CD4-positive, alpha-beta memory T cell (primary cell): ENCODE measurements around the gene SNPH. TPM values are rescaled to one million over a fixed set of nuclear protein-coding genes. Genes with fewer than 3 reads are reported as not detected.

Source experiments
- CTCF ChIA-PET: fragments of 350-600 bp; sonication (Branson Sonifier 250); formaldehyde crosslinking; loops from one replicate; lab custom pipeline; 2021; ENCODE audit warnings: inconsistent platforms; ENCODE audit not compliant: partially characterized antibody; lab: Charles Lee
- POLR2A ChIA-PET: fragments of 350-600 bp; sonication (Branson Sonifier 250); formaldehyde crosslinking; loops from one replicate; lab custom pipeline; 2021; ENCODE audit not compliant: partially characterized antibody; lab: Charles Lee
- DNase-seq, 5 donors: peaks; one replicate each; pipeline versions ENCODE4 v3.0.0 to v3.0.0-alpha.2; 2020 to 2022; ENCODE audit warnings: mixed read lengths in 1 of 5
- H3K27ac ChIP-seq: one replicate; pipeline ENCODE4 v1.7.0; 2013; ENCODE audit warnings: low read depth, low read length
- H3K27me3 ChIP-seq: 2 replicates; pipeline ENCODE4 v1.7.0; 2013; ENCODE audit warnings: mild to moderate bottlenecking, low read length, moderate library complexity; ENCODE audit not compliant: insufficient read depth
- H3K36me3 ChIP-seq: 2 replicates; pipeline ENCODE4 v1.7.0; 2013; ENCODE audit warnings: mild to moderate bottlenecking, low read length, moderate library complexity; ENCODE audit not compliant: insufficient read depth
- H3K4me1 ChIP-seq: 2 replicates; pipeline ENCODE4 v1.7.0; 2013; ENCODE audit warnings: mild to moderate bottlenecking, low read length, moderate library complexity; ENCODE audit not compliant: insufficient read depth
- H3K4me3 ChIP-seq, 2 donors: one replicate each; pipeline ENCODE4 v1.7.0; 2013; ENCODE audit warnings: low read length in 2 of 2, mild to moderate bottlenecking in 1 of 2
- H3K9me3 ChIP-seq, 2 donors: one replicate each; pipeline ENCODE4 v1.7.0; 2013; ENCODE audit warnings: low read length in 2 of 2, control low read depth in 1 of 2; ENCODE audit not compliant: control insufficient read depth in 1 of 2
- H3K27ac Mint-ChIP-seq, 7 donors: one replicate each; pipeline ENCODE4 v1.8.0; 2020 to 2021; ENCODE audit warnings: mixed read lengths in 7 of 7, mild to moderate bottlenecking in 6 of 7, inconsistent platforms in 3 of 7, moderate library complexity in 3 of 7
- H3K27me3 Mint-ChIP-seq, 2 donors: one replicate each; pipeline ENCODE4 v1.8.0; 2020 to 2021; ENCODE audit warnings: mixed read lengths in 2 of 2
- H3K36me3 Mint-ChIP-seq, 2 donors: one replicate each; pipeline ENCODE4 v1.8.0; 2020 to 2021; ENCODE audit warnings: mixed read lengths in 2 of 2, inconsistent platforms in 1 of 2, mild to moderate bottlenecking in 1 of 2
- H3K4me1 Mint-ChIP-seq, 4 donors: one replicate each; pipeline ENCODE4 v1.8.0; 2020 to 2021; ENCODE audit warnings: mixed read lengths in 4 of 4, mild to moderate bottlenecking in 1 of 4
- H3K4me3 Mint-ChIP-seq, 8 donors: one replicate each; pipeline ENCODE4 v1.8.0; 2020 to 2021; ENCODE audit warnings: mixed read lengths in 8 of 8, mild to moderate bottlenecking in 7 of 8, moderate library complexity in 6 of 8, inconsistent platforms in 3 of 8
- H3K9me3 Mint-ChIP-seq, 8 donors: one replicate each; pipeline ENCODE4 v1.8.0; 2020 to 2021; ENCODE audit warnings: mixed read lengths in 8 of 8, mild to moderate bottlenecking in 5 of 8, inconsistent platforms in 3 of 8, moderate library complexity in 1 of 8
- intact Hi-C: fragments of 100-400 bp; cut with micrococcal nuclease; formaldehyde crosslinking; loops from one replicate; pipeline ENCODE4 v1.15.1; 2023
- polyA plus RNA-seq, 2 donors: library from polyadenylated mRNA; unstranded; fragments of 300-500 nt; fragmentation: Illumina TruSeq; gene quantifications; one replicate each; pipeline ENCODE4 v1.2.3, GENCODE V29; 2021
- total RNA-seq, 2 experiments: library from RNA; stranded (reverse); gene quantifications; one replicate each; pipeline ENCODE4 v1.2.3, GENCODE V29; 2021

SNPH gene
- total and polyA plus RNA-seq, 4 experiments from 2014 or later, result 2.5 to 15.9 (median 10.4) TPM

- Mint-ChIP-seq H3K36me3 (peaks cover 0 to 4% of the 10 kb centered on the region in 2 donors), H3K27me3 (no peaks in the 10 kb centered on the region), H3K27ac (peak overlapping the region in 6 of 7 donors; percentile 24 to 80 (median 62)), H3K4me3 (peak overlapping the region in 1 of 8 donors; percentile 50), H3K9me3 (no peaks in the 10 kb centered on the region), H3K4me1 (peaks cover 0 to 14% (median 6%) of the 10 kb centered on the region in 4 donors)
- no peak overlapping the region for H3K4me3 ChIP-seq
- H3K36me3 ChIP-seq, result no peaks in the 10 kb centered on the region
- intact Hi-C loops, result no loop called here
- DNase-seq, result no peak
- no peaks in the 10 kb centered on the region for H3K27me3 ChIP-seq
- H3K9me3 ChIP-seq, result no peaks in the 10 kb centered on the region
- H3K27ac ChIP-seq, result no peak overlapping the region
- CTCF ChIA-PET, result interaction anchor here (1.5 to 3.1 kb wide), 3 partner anchors 11 to 454 kb away, joined by 3 to 12 read pairs (median 3); no protein-coding TSS in a partner anchor
- H3K4me1 ChIP-seq, result peaks cover 34% of the 10 kb centered on the region
- POLR2A ChIA-PET, result no interaction called here
Observed at GRCh38 chr20:1323256-1323655, 57.2 kb downstream of the SNPH start.

DNA sequence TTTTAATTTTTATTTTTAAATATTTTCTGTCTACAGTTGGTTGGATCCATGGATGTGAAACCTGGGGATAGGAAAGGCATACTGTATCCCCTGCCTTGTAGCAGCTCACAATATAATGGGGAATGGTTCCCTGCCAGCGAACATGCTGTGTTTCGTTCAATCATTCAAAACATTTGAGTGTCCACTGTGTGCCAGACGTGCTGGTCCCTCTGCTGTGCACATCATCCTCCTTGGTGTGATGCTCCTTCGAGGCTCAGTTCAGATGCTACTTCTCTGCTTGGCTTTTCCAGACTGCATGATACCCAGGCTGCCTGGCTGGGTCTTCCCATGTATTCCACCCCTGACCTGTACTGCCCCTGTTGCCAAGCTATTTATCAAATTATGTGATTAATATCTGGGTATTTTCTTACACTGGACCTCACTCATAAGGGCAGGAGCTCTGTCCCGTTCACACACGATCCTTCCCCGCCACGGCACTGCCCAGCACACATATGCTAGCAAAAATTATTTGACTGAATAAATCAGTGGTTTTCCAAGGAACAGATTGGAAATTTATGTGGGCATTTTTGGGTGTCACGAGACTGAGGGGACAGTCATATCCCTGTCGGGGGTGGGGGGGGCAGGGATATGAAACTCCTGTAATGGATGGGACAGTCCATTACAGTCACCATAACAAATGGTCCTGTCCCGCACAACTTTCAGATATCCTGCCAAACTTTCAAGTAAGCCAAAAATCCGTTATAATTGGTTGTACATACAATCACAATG is 57.9 kb downstream of the SNPH start:
- CTCF ChIA-PET, result interaction anchor here (1.3 to 3.1 kb wide), 3 partner anchors 12 to 453 kb away, joined by 3 to 12 read pairs (median 3); no protein-coding TSS in a partner anchor
- intact Hi-C loops, result loop anchor here (2.0 kb wide), 1 partner anchor 779 kb away; no protein-coding TSS in a partner anchor
- no peaks in the 10 kb centered on the region for H3K9me3 Mint-ChIP-seq
- Histone ChIP-seq H3K36me3 (no peaks in the 10 kb centered on the region), H3K4me3 (no peak overlapping the region), H3K4me1 (peaks cover 35% of the 10 kb centered on the region), H3K27me3 (no peaks in the 10 kb centered on the region), H3K9me3 (no peaks in the 10 kb centered on the region), H3K27ac (peak overlapping the region; percentile 98)
- peaks cover 0 to 4% of the 10 kb centered on the region in 2 donors for H3K36me3 Mint-ChIP-seq
- DNase-seq, result no peak
- H3K27me3 Mint-ChIP-seq, result no peaks in the 10 kb centered on the region
- H3K4me3 Mint-ChIP-seq, result peak overlapping the region in 2 of 8 donors; percentile 25 to 30
- H3K27ac Mint-ChIP-seq, result peak overlapping the region in 3 of 7 donors; percentile 71 to 92 (median 80)
- H3K4me1 Mint-ChIP-seq, result peaks cover under 1 to 14% (median 8%) of the 10 kb centered on the region in 4 donors
- POLR2A ChIA-PET, result interaction anchor here (1.2 to 2.7 kb wide), 4 partner anchors 23 to 143 kb away, joined by 4 to 10 read pairs (median 6); partner anchors contain the start of gene NSFL1C

DNA sequence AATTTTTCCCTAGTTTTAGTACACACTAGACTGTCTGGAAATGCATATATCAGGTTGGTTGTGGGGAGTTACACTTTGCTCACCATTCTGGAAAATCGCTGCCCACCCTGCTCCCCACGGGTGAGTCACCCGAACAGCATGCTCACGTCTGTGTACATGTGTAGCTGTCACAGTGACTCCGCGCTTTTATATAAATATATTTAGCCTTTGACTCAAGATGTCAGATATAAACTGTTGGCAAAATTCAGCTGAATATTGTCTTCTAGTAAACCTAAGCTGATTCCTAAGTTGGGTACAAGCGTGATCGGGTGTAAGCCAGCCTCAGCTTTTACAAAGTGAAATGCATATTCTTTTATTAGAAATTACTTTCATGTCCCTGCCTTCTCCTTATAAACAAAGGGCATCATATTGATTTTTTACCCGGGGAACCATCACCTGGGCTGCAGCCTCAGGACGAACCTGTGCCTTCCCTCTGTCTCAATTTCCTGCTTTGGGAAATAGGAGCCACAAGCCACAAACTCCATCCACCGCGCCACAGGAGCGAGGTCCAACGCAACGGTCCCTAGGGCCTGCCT is 58.6 kb downstream of the SNPH start:
- H3K9me3 Mint-ChIP-seq, result no peaks in the 10 kb centered on the region
- H3K4me3 Mint-ChIP-seq, result no peak overlapping the region
- Histone ChIP-seq H3K36me3 (no peaks in the 10 kb centered on the region), H3K27ac (peak overlapping the region; percentile 98), H3K4me1 (peaks cover 38% of the 10 kb centered on the region), H3K4me3 (peak overlapping the region in 1 of 2 donors; percentile 85), H3K27me3 (no peaks in the 10 kb centered on the region), H3K9me3 (no peaks in the 10 kb centered on the region)
- intact Hi-C loops, result loop anchor here (1.0 to 2.0 kb wide), 5 partner anchors 69 to 778 kb away; partner anchors contain the start of genes FKBP1A, NSFL1C and PSMF1
- peaks cover 0 to 5% of the 10 kb centered on the region in 2 donors for H3K36me3 Mint-ChIP-seq
- DNase-seq, result peak in 1 of 5 donors; percentile 67
- peaks cover 7 to 19% (median 13%) of the 10 kb centered on the region in 4 donors for H3K4me1 Mint-ChIP-seq
- CTCF ChIA-PET, result interaction anchor here (1.0 to 3.1 kb wide), 4 partner anchors 10 to 114 kb away, joined by 3 to 12 read pairs (median 4); no protein-coding TSS in a partner anchor
- H3K27me3 Mint-ChIP-seq, result no peaks in the 10 kb centered on the region
- POLR2A ChIA-PET, result interaction anchor here (1.0 to 2.7 kb wide), 8 partner anchors 24 to 142 kb away, joined by 3 to 13 read pairs (median 6); partner anchors contain the start of genes NSFL1C and SNPH
- no peak overlapping the region for H3K27ac Mint-ChIP-seq

DNA sequence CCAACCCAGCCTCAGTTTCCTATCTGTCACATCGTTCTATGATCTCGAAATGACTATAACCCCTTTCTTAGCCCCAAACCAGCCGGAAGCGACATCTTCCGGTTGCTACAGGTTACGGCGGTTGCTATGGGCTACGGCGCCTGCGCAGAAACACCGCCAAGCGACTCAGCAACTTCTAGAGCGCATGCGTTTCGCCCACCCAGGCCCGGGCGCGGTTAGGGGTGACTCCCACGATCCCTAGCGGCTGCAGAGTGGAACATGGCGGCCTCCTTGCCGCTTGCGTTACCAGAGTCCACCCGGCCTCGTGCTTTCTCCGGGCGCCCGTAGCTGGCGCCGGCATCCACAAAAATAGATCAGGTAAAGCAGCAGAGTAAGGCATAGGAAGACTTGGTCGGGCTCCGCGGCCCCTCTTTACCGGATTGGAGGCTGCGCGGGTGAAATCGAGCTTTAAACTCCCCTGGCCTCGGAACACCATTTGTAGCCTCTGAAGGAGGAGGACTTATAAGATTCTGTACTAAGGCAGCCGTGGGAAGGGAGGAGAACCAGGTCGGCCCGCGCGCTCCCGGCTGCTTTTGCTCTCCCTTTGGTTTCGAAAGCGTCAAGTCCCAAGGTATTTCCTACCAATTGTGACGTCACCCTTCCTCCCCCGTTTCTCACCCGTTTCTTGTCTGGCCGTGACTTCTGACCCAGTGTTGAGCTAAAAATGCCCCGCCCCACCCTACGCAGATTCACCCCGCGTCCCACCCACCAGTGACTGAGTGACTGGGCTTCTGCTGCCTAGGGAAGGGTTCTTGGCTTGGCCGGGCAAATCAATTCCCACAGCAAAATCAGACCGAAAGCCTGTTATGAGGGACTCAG is 59.3 kb downstream of the SNPH start:
- POLR2A ChIA-PET, result interaction anchor here (0.6 to 2.7 kb wide), 11 partner anchors 25 to 393 kb away, joined by 3 to 13 read pairs (median 4); partner anchors contain the start of genes NSFL1C and SNPH
- peaks cover 14 to 24% (median 19%) of the 10 kb centered on the region in 4 donors for H3K4me1 Mint-ChIP-seq

DNA sequence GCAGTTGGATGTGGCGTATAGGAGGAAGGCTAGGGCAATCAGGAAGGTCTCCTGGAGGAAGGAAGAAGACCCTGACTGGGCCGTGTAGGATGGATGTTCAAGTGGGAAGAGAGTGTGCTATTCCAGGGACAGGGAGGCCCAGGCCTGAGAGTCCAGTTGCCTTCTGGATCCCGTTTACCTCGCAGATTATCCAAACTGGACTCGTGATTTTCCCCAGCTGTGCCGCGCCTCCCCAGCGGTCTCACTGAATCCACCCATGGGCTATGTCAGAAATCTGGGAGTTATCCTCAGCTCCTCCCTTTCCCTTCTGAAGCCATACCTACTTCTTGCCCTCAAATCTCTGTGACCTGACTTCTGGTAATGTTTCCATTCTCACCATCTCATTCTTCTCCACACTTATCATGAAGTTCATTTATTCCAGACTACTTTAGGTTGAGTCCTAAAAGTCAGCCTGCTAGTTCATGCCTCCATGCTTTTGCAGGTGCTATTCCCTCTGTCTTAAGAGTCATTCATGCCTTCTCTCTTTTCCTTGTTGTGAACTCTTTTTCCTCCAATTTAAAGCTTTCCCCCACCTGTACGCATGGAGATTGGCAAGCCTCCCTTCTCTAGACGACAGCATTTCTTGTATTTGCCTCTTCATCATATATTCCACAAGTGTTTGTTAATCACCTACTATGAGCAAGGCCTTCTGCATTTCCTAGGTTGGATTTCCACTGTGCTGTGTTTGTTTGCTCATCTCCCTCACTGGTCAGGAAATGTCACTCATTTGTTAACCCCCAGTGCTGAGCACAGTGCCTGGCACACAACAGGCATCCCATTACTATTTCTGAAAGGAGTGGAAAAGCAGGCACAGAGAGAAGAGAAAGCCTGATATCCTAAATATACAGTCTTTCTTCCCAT is 60.2 kb downstream of the SNPH start:
- no peaks in the 10 kb centered on the region for H3K36me3 ChIP-seq
- Mint-ChIP-seq H3K9me3 (no peaks in the 10 kb centered on the region), H3K27me3 (no peaks in the 10 kb centered on the region), H3K27ac (no peak overlapping the region), H3K4me3 (no peak overlapping the region), H3K4me1 (peaks cover 22 to 31% (median 26%) of the 10 kb centered on the region in 4 donors), H3K36me3 (peaks cover 5 to 16% of the 10 kb centered on the region in 2 donors)
- intact Hi-C loops, result no loop called here
- ChIA-PET CTCF (interaction anchor here (1.0 to 3.1 kb wide), 5 partner anchors 11 to 140 kb away, joined by 3 to 12 read pairs (median 4); partner anchors contain the start of gene NSFL1C), POLR2A (interaction anchor here (0.6 to 2.7 kb wide), 9 partner anchors 39 to 140 kb away, joined by 3 to 13 read pairs (median 5); partner anchors contain the start of genes NSFL1C and SNPH)
- H3K4me3 ChIP-seq, result peak overlapping the region; percentile 58 to 85
- peak overlapping the region; percentile 98 for H3K27ac ChIP-seq
- no peaks in the 10 kb centered on the region for H3K27me3 ChIP-seq
- H3K4me1 ChIP-seq, result peaks cover 46% of the 10 kb centered on the region
- DNase-seq, result no peak
- H3K9me3 ChIP-seq, result no peaks in the 10 kb centered on the region

More for the DNA sequence above, 59.3 kb downstream of the SNPH start:
- Histone ChIP-seq H3K9me3 (no peaks in the 10 kb centered on the region), H3K4me3 (peak overlapping the region; percentile 58 to 85), H3K27me3 (no peaks in the 10 kb centered on the region), H3K27ac (peak overlapping the region; percentile 98), H3K36me3 (no peaks in the 10 kb centered on the region), H3K4me1 (peaks cover 42% of the 10 kb centered on the region)
- no peaks in the 10 kb centered on the region for H3K27me3 Mint-ChIP-seq
- H3K9me3 Mint-ChIP-seq, result no peaks in the 10 kb centered on the region
- H3K27ac Mint-ChIP-seq, result no peak overlapping the region
- peak; percentile 98 to 99 (median 98) for DNase-seq
- H3K4me3 Mint-ChIP-seq, result no peak overlapping the region
- peaks cover 0 to 10% of the 10 kb centered on the region in 2 donors for H3K36me3 Mint-ChIP-seq
- CTCF ChIA-PET, result interaction anchor here (1.0 to 3.1 kb wide), 3 partner anchors 10 to 65 kb away, joined by 3 to 12 read pairs (median 4); no protein-coding TSS in a partner anchor
- intact Hi-C loops, result loop anchor here (1.0 to 2.0 kb wide), 5 partner anchors 68 to 777 kb away; partner anchors contain the start of genes FKBP1A, NSFL1C and PSMF1
